ENCODE results near the gene TNNI3.
A peak's percentile ranks its signal among the peaks of the same experiment; 100 is the strongest.

Gene TNNI3

GRCh38 chr19:55179606-55180484 lies 22.3 kb upstream of the TNNI3 start, which contains the start of gene SYT5:
Gene SYT5 (minus strand): TSS chr19:55180289. CDS start chr19:55179041, 1,248 bp downstream.
- H3K36me3 ChIP-seq (ENCODE audit: control insufficient read depth, low read length): no peaks in the 10 kb centered on the region
- H3K27ac ChIP-seq (ENCODE audit: low read depth, low read length): no peak within 1 kb of the TSS
- H3K4me1 ChIP-seq (ENCODE audit: control insufficient read depth, low read length): peaks cover 26% of the 10 kb centered on the region
- H4K20me1 ChIP-seq (ENCODE audit: control insufficient read depth, insufficient read depth, low read depth, low read length): no peaks in the 10 kb centered on the region; the same call in 1 of the 2 replicates
- H3K9me3 ChIP-seq (ENCODE audit: control insufficient read depth, insufficient read depth, low read length): peaks cover 18% of the 10 kb centered on the region; the same call in 1 of the 2 replicates
- peak within 1 kb of the TSS; percentile 76 for H3K4me3 ChIP-seq (ENCODE audit: low read length)
- TF ChIP-seq EZH2phosphoT487 (IDR thresholded peaks at IDR 0.05; ENCODE audit: borderline replicate concordance, low read length): no peak
- no peaks in the 10 kb centered on the region for H3F3A ChIP-seq (ENCODE audit: control insufficient read depth, insufficient read depth)
- peak within 1 kb of the TSS; percentile 88 for H3K4me2 ChIP-seq (ENCODE audit: low read length)
- no peaks in the 10 kb centered on the region for H3K9me2 ChIP-seq (replicated peaks; ENCODE audit: control insufficient read depth, low read length)
- H3K27me3 ChIP-seq (ENCODE audit: control insufficient read depth, low read length): peaks cover 27% of the 10 kb centered on the region
- H3K79me2 ChIP-seq (ENCODE audit: control insufficient read depth, low read length): no peaks in the 10 kb centered on the region

- Histone ChIP-seq H3K4me2 (ENCODE audit: low read length) (peak overlapping the region; percentile 88), H3K4me3 (ENCODE audit: low read length) (peak overlapping the region; percentile 76)
Measured at GRCh38 chr19:55178781-55179599, 21.5 kb upstream of the TNNI3 start.

GRCh38 chr19:55176076-55176475 lies 18.5 kb upstream of the TNNI3 start:
- Histone ChIP-seq H3K79me2 (ENCODE audit: control insufficient read depth, low read length) (no peaks in the 10 kb centered on the region), H3F3A (ENCODE audit: control insufficient read depth, insufficient read depth) (no peaks in the 10 kb centered on the region), H3K9me2 (replicated peaks; ENCODE audit: control insufficient read depth, low read length) (no peaks in the 10 kb centered on the region), H3K36me3 (ENCODE audit: control insufficient read depth, low read length) (no peaks in the 10 kb centered on the region), H3K9me3 (ENCODE audit: control insufficient read depth, insufficient read depth, low read length) (peaks cover 21% of the 10 kb centered on the region; the same call in 1 of the 2 replicates), H3K4me2 (ENCODE audit: low read length) (no peak overlapping the region), H3K4me3 (ENCODE audit: low read length) (no peak overlapping the region), H3K27me3 (ENCODE audit: control insufficient read depth, low read length) (peaks cover 30% of the 10 kb centered on the region), H3K27ac (ENCODE audit: low read depth, low read length) (no peak overlapping the region), H4K20me1 (ENCODE audit: control insufficient read depth, insufficient read depth, low read depth, low read length) (no peaks in the 10 kb centered on the region; the same call in 1 of the 2 replicates), H3K4me1 (ENCODE audit: control insufficient read depth, low read length) (peaks cover 39% of the 10 kb centered on the region)
- no peak for TF ChIP-seq CTCF (IDR thresholded peaks at IDR 0.05; ENCODE audit: low read depth, low read length, poor library complexity, severe bottlenecking)
- no peak for TF ChIP-seq EZH2phosphoT487 (IDR thresholded peaks at IDR 0.05; ENCODE audit: borderline replicate concordance, low read length)

More at GRCh38 chr19:55178781-55179599, 21.5 kb upstream of the TNNI3 start:
- H3K9me2 ChIP-seq (replicated peaks; ENCODE audit: control insufficient read depth, low read length): no peaks in the 10 kb centered on the region
- H3F3A ChIP-seq (ENCODE audit: control insufficient read depth, insufficient read depth): no peaks in the 10 kb centered on the region
- peaks cover 21% of the 10 kb centered on the region; the same call in 1 of the 2 replicates for H3K9me3 ChIP-seq (ENCODE audit: control insufficient read depth, insufficient read depth, low read length)
- H4K20me1 ChIP-seq (ENCODE audit: control insufficient read depth, insufficient read depth, low read depth, low read length): no peaks in the 10 kb centered on the region; the same call in 1 of the 2 replicates
- TF ChIP-seq EZH2phosphoT487 (IDR thresholded peaks at IDR 0.05; ENCODE audit: borderline replicate concordance, low read length) (no peak), CTCF (IDR thresholded peaks at IDR 0.05; ENCODE audit: low read depth, low read length, poor library complexity, severe bottlenecking) (no peak)
- peaks cover 27% of the 10 kb centered on the region for H3K27me3 ChIP-seq (ENCODE audit: control insufficient read depth, low read length)
- H3K79me2 ChIP-seq (ENCODE audit: control insufficient read depth, low read length): no peaks in the 10 kb centered on the region
- H3K4me1 ChIP-seq (ENCODE audit: control insufficient read depth, low read length): peaks cover 32% of the 10 kb centered on the region
- no peak overlapping the region for H3K27ac ChIP-seq (ENCODE audit: low read depth, low read length)
- no peaks in the 10 kb centered on the region for H3K36me3 ChIP-seq (ENCODE audit: control insufficient read depth, low read length)

Measured in DOHH2 (cell line).